Epithelial cell of esophagus (primary cell): Measurements from ENCODE around the gene ADAMTS20.
"Not testable (repeated sequence)": the region's sequence is repeated elsewhere in the genome, so short reads cannot be mapped to it uniquely, and the experiment has no call there.

Experiments
- DNase-seq: peaks from one replicate; pipeline ENCODE4 v3.0.0; 2010; ENCODE audit warnings: low read depth
- H3K4me3 ChIP-seq: 2 replicates; pipeline ENCODE4 v1.5.1; 2011; ENCODE audit warnings: mild to moderate bottlenecking, low read length, control low read depth
- TF ChIP-seq, protein P1 (sequence below): IDR thresholded peaks from 2 replicates; pipeline ENCODE4 v1.5.1; 2011; ENCODE audit warnings: low read depth, mild to moderate bottlenecking, low read length, control low read depth, inconsistent platforms; ENCODE audit not compliant: insufficient read depth; ENCODE audit errors: missing control alignments

ADAMTS20 gene

GRCh38 chr12:43378448-43378847, 173.6 kb downstream of the ADAMTS20 start:
- TF ChIP-seq, protein P1, sequence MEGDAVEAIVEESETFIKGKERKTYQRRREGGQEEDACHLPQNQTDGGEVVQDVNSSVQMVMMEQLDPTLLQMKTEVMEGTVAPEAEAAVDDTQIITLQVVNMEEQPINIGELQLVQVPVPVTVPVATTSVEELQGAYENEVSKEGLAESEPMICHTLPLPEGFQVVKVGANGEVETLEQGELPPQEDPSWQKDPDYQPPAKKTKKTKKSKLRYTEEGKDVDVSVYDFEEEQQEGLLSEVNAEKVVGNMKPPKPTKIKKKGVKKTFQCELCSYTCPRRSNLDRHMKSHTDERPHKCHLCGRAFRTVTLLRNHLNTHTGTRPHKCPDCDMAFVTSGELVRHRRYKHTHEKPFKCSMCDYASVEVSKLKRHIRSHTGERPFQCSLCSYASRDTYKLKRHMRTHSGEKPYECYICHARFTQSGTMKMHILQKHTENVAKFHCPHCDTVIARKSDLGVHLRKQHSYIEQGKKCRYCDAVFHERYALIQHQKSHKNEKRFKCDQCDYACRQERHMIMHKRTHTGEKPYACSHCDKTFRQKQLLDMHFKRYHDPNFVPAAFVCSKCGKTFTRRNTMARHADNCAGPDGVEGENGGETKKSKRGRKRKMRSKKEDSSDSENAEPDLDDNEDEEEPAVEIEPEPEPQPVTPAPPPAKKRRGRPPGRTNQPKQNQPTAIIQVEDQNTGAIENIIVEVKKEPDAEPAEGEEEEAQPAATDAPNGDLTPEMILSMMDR: no peak

DNA sequence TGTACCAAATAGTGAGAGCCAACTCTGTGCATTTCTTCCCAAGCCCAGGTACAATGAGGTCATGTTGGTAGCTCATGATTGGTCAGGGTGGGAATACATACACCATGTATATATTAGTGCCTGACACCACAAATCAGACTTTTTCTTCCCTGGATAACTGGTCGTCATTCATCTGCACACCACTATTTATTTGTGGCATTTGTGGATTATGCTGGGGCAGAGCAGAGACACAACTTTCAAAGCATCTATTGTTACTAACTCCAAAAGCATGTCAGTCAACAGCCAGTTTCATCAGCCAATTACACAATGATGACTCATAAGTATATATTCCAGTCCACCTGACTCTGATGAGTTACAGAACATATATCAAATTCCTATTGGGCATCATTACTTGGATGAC, 181.7 kb downstream of the ADAMTS20 start:
- DNase-seq: peak; percentile 93
- H3K4me3 ChIP-seq: no peak overlapping the region
- TF ChIP-seq, protein P1: no peak

More at GRCh38 chr12:43378448-43378847, 173.6 kb downstream of the ADAMTS20 start:
- H3K4me3 ChIP-seq: no peak overlapping the region
- no peak for DNase-seq

GRCh38 chr12:43362910-43363694, 188.9 kb downstream of the ADAMTS20 start:
- H3K4me3 ChIP-seq: no peak overlapping the region
- TF ChIP-seq, protein P1: no peak
- peak; percentile 56 for DNase-seq

- TF ChIP-seq, protein P1: no peak
- H3K4me3 ChIP-seq: no peak overlapping the region
- DNase-seq: no peak
These were observed 190.8 kb downstream of the ADAMTS20 start for GRCh38 chr12:43361031-43361710.

DNA sequence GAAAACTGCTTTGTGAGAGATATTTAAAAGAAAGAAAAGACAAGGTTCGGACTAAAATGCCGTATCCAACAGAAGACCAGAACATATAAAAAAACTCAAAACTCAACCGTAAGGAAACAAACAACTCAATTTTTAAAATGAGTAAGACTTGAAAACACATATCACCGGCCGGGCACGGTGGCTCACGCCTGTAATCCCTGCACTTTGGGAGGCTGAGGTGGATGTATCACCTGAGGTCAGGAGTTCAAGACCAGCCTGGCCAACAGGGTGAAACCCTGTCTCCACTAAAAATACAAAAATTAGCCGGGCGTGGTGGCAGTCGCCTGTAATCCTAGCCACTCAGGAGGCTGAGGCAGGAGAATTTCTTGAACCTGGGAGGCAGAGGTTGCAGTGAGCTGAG, 192.0 kb downstream of the ADAMTS20 start:
- DNase-seq: not testable (repeated sequence)

DNA sequence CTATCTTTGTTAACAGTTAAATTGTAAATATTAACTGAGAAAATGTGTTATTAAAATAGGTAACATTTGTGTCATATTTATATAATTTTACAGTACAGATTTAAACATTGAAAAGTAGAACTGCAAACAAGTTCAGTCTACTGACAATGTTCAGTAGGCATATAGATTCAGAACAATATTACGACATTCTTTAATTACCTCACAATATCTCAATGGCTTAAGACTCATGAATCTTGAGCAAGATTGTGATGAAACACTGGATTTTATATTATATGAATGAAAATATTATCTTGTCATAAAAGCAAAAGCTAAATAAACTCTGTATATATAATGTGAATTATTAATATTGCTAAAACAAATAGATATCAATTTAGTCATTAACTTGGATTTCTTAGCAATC, 194.9 kb downstream of the ADAMTS20 start:
- peak; percentile 46 for DNase-seq
- no peak overlapping the region for H3K4me3 ChIP-seq
- TF ChIP-seq, protein P1: no peak

More for the DNA sequence above, 192.0 kb downstream of the ADAMTS20 start:
- H3K4me3 ChIP-seq: not testable (repeated sequence)

GRCh38 chr12:43352001-43352400, 200.0 kb downstream of the ADAMTS20 start:
- H3K4me3 ChIP-seq: no peak overlapping the region
- TF ChIP-seq, protein P1: no peak
- DNase-seq: no peak
